Prostate gland (tissue), 2 donors: ENCODE data around the gene NRXN2.

Experiments
- CTCF ChIP-seq, 4 experiments: fragments of 200-600 bp in 2 of 4; fragments of 450-650 bp in 2 of 4; sonication (generic) in 2 of 4; IDR thresholded peaks; 1 replicate in 3 of 4; 2 replicates in 1 of 4; pipeline ENCODE4 v1.5.1; 2016 to 2019; ENCODE audit warnings: antibody characterized with exemption in 4 of 4, mild to moderate bottlenecking in 2 of 4, moderate library complexity in 2 of 4
- POLR2AphosphoS5 ChIP-seq: sonication (generic); formaldehyde crosslinking; IDR thresholded peaks from one replicate; pipeline ENCODE4 v1.6.1; 2017; ENCODE audit warnings: antibody characterized with exemption

DNA sequence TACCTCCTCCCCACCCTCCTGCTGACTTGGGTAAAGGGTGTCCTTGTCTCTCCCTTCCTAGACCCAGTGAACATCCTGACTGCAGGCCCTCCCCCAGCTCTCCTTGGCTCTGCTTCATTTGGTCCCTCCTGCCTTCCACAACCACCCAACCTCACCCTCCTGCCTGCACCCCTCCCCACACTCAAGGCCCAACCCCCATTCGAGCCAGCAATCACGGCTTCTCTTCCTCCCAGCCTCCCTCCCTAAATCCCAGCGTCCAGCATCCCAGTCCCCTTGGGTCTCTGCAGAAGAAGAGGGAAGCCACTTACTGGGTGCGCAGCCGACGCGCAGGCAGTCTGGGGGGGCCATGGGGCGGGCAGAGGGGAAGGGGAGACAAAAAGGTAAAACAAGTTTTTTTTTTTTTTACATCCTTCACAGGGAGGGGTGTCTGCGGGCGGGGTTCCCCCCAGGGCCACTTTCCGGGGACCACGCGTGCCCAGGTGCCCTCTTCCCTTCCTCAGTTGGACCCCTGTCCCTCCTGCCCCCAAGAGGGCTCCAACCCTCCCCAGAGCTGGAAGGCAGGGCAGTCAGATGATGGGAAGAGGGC is 69.5 kb downstream of the NRXN2 start:
- no peak for TF ChIP-seq CTCF (IDR thresholded peaks at IDR 0.05)
- no peak for TF ChIP-seq POLR2AphosphoS5
